ENCODE measurements around the gene AQP3. TPM values are rescaled to one million over a fixed set of nuclear protein-coding genes. Genes with fewer than 3 reads are reported as not detected.
A peak's percentile ranks its signal among the peaks of the same experiment; 100 is the strongest.
"Not testable (repeated sequence)": the region's sequence is repeated elsewhere in the genome, so short reads cannot be mapped to it uniquely, and the experiment has no call there.

Gene AQP3
- total RNA-seq, 1 experiment from 2014 or later: 116 TPM

- no peak for DNase-seq (ENCODE audit: low spot score)
These were observed 32.4 kb downstream of the AQP3 start for GRCh38 chr9:33414889-33415500.

GRCh38 chr9:33414268-33414667 lies 33.1 kb downstream of the AQP3 start:
- no peak for DNase-seq (ENCODE audit: low spot score)

DNA sequence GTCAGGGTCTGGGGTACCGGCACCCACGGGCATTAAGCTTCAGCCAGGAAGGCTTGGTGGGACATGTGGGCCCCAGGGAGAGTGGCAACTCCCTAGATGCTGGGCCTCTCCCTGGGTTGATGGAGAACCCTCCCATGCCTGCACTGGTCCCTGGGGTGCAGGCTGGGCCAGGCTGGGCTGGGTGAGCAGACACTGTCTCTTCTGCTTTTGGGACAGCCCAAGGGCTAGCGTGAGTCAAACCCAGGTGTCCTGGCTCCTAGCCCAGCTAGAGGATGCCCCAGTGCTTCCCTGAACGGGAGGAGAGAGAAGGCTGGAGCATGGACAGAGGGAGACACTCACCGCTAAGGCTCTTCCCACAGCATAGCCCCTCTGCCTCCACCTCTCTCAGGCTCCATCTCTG lies 39.3 kb downstream of the AQP3 start:
- DNase-seq (ENCODE audit: low spot score): no peak

DNA sequence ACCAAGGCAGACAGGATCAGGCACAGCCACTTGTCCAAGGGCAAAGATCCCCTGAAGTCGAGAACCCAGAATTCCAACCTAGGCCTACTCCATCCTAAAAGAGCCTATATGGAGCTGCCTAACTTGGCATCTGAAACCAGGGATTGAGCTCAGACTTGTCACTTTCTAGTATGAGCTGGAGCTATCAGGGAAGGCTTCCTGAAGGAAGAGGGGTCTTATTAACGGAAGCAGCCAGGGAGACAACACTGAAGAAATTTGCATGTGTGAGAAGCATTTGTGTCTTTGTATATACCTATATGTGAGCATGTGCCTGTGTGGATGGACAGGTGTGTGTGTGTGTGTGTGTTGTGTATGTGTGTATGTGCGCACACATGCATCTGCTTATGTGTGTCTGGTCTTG lies 40.3 kb downstream of the AQP3 start:
- DNase-seq (ENCODE audit: low spot score): no peak

DNA sequence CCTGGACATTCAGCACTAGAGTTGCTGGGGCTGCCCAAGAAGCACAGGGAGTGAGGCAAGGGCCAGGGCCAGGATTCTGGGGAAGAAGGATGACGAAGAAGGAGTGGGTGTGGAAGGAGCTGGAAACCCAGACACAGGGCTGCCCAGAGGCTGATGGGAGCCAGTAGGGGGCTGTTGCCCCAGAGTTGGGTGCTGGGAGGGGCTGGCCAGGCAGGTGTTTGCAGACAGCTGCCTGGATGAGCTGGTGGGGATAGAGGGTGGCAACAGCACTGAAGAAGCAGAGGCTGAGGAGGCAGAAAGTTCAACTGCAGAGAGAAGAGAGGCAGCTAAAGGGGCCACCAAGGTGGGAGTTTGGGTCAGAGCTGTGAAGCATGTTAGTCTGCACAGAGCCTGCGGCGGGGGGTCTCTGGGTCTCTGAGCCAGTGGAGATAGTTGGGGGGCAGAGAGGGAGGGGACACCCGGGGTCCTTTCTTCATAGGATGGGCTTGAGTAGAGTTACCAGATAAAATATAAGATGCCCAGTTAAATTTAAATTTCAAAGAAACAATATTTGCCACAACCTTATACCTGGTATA lies 42.5 kb downstream of the AQP3 start:
- no peak for DNase-seq (ENCODE audit: low spot score)

DNA sequence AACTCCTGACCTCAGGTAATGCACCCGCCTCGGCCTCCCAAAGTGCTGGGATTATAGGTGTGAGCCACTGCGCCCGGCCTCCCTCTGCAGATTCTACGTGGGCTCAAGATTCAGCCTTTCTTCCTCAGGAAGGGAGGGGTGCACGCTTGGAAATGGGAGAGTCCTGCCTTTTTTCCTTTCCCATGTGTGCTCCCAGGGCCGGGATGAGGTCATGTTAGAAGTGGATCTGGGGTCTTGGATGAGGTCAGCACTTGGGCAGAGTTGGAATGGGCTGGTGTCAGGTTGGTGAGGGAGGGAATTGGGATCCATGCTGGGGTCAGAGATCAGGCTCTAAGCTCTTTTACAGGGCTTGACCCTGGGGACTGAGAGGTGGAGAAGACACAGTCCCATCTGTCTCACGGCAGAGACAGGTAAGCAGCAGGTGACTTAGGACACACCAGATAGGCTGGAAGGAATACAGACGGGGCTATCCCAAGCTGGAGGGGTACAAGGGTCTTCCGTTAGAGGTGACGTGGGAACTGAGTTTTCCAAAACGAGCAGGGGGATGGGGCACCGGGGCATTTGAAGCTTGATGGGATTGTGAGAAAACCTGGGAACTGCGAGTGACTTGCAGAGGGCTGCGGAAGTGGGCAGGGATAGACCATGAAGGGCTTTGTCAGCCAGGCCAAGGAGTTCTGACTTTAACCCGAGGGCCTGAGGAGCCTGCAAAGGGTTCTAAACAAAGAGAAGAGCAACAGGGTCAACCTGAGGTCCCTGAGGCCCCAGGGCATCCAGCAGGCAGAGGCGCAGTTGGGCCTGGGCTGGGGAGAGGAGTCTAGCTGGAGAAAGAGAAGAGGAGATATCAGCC lies 43.2 kb downstream of the AQP3 start:
- no peak for DNase-seq (ENCODE audit: low spot score)

DNA sequence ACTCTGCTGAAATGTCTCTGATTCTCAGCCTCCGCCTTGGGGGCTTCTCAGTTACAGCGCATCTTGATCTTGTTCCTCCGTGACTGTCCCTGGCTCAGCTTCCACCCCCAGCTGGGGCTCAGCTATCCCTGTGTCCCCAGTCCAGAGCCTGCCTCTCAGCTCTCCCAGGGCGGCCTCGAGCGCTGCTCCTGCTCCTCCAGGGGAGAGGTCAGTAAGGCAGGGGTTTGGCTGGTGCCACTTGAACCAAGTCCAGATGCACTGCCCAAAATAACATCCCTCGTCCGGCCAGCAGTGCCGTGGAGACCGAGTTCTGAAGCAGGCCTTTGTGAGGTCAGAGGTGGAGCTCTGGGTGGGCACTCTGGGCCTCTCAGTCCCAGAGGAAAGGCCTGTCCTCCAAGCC lies 45.0 kb downstream of the AQP3 start, which contains the start of gene AQP7:
TSS of gene AQP7 (minus strand) at position 198 of the 400 bp plus-strand sequence. CDS start 1,306 bp downstream, outside the sequence.
- not testable (repeated sequence) for DNase-seq (ENCODE audit: low spot score)

DNA sequence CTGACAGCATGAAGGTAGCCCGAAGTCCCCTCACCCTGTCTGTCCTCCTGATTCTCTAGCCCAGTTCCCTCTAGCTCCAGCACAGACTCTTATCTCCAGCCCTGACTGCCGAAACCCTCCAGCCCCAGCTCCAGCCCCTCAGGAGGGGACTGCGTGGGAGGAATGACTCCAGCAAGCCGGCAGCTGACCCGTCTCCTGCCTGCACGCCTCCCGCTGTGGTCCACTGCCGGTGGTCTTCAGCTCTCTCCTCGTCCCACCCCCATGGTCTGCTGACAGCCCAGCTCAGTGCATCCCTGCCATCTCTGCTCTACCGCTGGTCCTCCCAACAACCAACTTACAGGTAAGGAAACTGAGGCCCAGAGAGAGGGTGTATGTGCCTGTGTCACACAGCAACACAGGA lies 45.6 kb downstream of the AQP3 start:
- not testable (repeated sequence) for DNase-seq (ENCODE audit: low spot score)

GRCh38 chr9:33399047-33399446 lies 48.3 kb downstream of the AQP3 start:
- not testable (repeated sequence) for DNase-seq (ENCODE audit: low spot score)

DNA sequence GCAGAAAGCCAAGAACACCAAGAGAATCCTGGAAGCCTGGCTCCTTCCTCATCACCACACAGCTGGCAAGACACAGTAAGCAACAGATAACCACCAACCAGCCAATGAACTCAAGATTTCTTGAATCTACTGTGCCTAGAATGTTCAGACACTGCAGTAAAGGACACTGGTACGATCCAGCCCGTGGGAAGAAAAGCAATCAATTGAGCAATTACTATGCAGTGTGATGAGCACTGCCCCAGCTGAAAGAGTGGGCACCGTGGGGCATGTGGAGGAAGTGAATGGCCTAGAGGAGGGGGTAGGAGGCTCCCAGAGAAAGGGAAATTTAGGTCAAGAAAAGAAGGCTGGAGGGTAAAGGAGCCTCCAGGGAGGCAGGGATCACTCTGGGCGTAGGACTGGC lies 49.6 kb downstream of the AQP3 start:
- not testable (repeated sequence) for DNase-seq (ENCODE audit: low spot score)

DNA sequence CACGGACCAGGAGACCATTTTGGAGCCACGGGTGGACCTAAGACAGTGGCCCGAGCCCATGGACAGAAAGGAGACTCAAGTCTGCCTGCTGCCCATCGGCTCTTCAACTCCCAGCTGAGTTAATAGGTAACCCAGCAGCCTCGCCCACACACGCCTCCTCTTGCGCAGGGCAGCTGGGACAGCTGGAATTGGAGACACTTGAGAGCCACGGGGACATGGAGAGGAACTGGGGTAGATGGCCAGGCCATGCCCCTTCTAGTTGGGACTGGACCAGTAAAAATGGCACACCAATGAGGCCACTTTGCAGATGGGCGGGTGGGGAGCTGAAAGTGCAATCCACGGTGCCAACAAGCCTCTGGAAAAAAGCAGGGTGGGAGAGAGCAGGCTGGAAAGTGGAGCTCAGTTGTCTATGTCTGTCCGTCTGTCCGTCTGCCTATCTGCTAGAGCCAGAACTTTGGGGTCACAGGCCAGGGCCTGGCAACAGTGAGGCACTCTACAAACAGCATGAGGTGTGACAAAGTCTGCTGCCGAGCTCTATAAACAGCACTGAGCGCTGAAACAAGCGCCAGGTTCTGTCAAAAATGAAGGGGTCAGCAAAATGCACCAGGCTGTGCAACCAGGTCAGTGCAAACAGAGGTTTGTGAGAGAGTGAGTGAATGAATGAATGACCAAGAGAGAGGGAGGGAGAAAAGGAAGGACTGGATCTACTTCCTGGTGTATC lies 52.1 kb downstream of the AQP3 start:
- DNase-seq (ENCODE audit: low spot score): peak; percentile 63

- not testable (repeated sequence) for DNase-seq (ENCODE audit: low spot score)
These were observed 53.4 kb downstream of the AQP3 start for GRCh38 chr9:33393986-33394385.

DNA sequence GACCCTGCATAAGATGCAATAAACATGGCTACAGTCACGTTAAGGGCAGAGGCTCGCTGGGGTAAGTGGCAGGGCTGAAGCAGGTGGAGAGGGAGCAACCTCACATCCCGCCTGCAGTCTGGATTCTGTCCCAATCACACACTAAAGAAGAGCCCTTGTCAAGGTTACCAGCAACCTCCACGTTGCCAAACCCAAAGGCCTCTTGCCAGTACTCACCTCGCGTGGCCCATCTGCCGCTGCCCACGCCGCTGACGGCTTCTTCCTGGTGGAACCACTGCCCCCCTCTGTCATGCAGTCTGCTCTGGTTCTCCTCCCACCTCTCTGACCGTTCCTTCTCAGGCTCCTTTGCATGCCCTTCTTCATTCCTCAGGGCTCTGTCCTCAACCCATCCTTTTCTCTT lies 53.8 kb downstream of the AQP3 start:
- DNase-seq (ENCODE audit: low spot score): no peak

GRCh38 chr9:33392591-33393021 lies 54.8 kb downstream of the AQP3 start:
- DNase-seq (ENCODE audit: low spot score): peak; percentile 39

Small RNA genes within 50 kb of the gene (small RNA-seq; reads per million reads assigned to genes)
- gene AL356218.2 (not detected), gene MIR6851 (not detected)

Other genes with a start within 250 kb of the AQP3 start
- 1.3 TPM in 1 of 2 replicates, not detected in the other for gene SPINK4, start 207.4 kb downstream of the AQP3 start, total RNA-seq (2014; rRNA removed; shearing (Covaris generic))
- 70.0 and 78.4 TPM in 2 replicates for gene BAG1, start 182.9 kb downstream of the AQP3 start, total RNA-seq (2014; rRNA removed; shearing (Covaris generic))
- 24.7 and 29.2 TPM in 2 replicates for gene CHMP5, start 182.5 kb downstream of the AQP3 start, total RNA-seq (2014; rRNA removed; shearing (Covaris generic))
- 15.2 and 18.2 TPM in 2 replicates for gene NFX1, start 157.1 kb downstream of the AQP3 start, total RNA-seq (2014; rRNA removed; shearing (Covaris generic))
- gene AQP7, start 45.0 kb downstream of the AQP3 start, total RNA-seq (2014; rRNA removed; shearing (Covaris generic)): 0.21 and 0.58 TPM in 2 replicates
- gene NOL6, start 26.3 kb upstream of the AQP3 start, total RNA-seq (2014; rRNA removed; shearing (Covaris generic)): 53.5 and 54.4 TPM in 2 replicates
- gene ANKRD18B, start 76.7 kb upstream of the AQP3 start, total RNA-seq (2014; rRNA removed; shearing (Covaris generic)): not detected in 2 replicates

Data from HT-29 (cell line).